ENCODE data around the gene GALNT6.
"Not testable (repeated sequence)": the region's sequence is repeated elsewhere in the genome, so short reads cannot be mapped to it uniquely, and the experiment has no call there.

GALNT6 gene

GRCh38 chr12:51322452-51322851 is 68.8 kb downstream of the GALNT6 start:
- no peak for DNase-seq

GRCh38 chr12:51321882-51322281 is 69.3 kb downstream of the GALNT6 start:
- no peak for DNase-seq

- DNase-seq: no peak
Measured at GRCh38 chr12:51320695-51321320, 70.4 kb downstream of the GALNT6 start.

GRCh38 chr12:51320311-51320694 is 70.9 kb downstream of the GALNT6 start:
- no peak for DNase-seq

- no peak for DNase-seq
Measured at GRCh38 chr12:51318846-51319599, 72.2 kb downstream of the GALNT6 start.

- not testable (repeated sequence) for DNase-seq
Measured at GRCh38 chr12:51318057-51318806, 73.0 kb downstream of the GALNT6 start.

- no peak for DNase-seq
Measured at GRCh38 chr12:51311389-51311788, 79.8 kb downstream of the GALNT6 start.

- DNase-seq: no peak
Measured at GRCh38 chr12:51307655-51308593, 83.3 kb downstream of the GALNT6 start.

- no peak for DNase-seq
Measured at GRCh38 chr12:51306507-51306906, 84.7 kb downstream of the GALNT6 start.
